Omental fat pad (tissue), 4 donors: ENCODE measurements around the gene SRBD1. TPM values are rescaled to one million over a fixed set of nuclear protein-coding genes. Genes with fewer than 3 reads are reported as not detected.

ENCODE experiments used
- ATAC-seq: fragments of 150-250 bp; one replicate; pipeline ENCODE4 v1.9.1; 2016; ENCODE audit warnings: mild to moderate bottlenecking, moderate library complexity; ENCODE audit not compliant: low FRiP score
- DNase-seq: peaks from one replicate; pipeline ENCODE4 v3.0.0-alpha.2; 2019; ENCODE audit warnings: low spot score
- CTCF ChIP-seq, 3 donors: fragments of 450-650 bp; IDR thresholded peaks; one replicate each; pipeline ENCODE4 v1.5.1; 2016 to 2017; ENCODE audit warnings: antibody characterized with exemption in 3 of 3, mild to moderate bottlenecking in 3 of 3, moderate library complexity in 2 of 3
- total RNA-seq, 4 donors: library from RNA; depleted of rRNA; stranded (reverse); fragments of >200 nt; gene quantifications; one replicate each; pipeline ENCODE4 v1.1.0, GENCODE V29; 2016

The SRBD1 gene
- total RNA-seq = 10 to 100 TPM; 10.3 to 36.4 (median 14.1) TPM

DNA sequence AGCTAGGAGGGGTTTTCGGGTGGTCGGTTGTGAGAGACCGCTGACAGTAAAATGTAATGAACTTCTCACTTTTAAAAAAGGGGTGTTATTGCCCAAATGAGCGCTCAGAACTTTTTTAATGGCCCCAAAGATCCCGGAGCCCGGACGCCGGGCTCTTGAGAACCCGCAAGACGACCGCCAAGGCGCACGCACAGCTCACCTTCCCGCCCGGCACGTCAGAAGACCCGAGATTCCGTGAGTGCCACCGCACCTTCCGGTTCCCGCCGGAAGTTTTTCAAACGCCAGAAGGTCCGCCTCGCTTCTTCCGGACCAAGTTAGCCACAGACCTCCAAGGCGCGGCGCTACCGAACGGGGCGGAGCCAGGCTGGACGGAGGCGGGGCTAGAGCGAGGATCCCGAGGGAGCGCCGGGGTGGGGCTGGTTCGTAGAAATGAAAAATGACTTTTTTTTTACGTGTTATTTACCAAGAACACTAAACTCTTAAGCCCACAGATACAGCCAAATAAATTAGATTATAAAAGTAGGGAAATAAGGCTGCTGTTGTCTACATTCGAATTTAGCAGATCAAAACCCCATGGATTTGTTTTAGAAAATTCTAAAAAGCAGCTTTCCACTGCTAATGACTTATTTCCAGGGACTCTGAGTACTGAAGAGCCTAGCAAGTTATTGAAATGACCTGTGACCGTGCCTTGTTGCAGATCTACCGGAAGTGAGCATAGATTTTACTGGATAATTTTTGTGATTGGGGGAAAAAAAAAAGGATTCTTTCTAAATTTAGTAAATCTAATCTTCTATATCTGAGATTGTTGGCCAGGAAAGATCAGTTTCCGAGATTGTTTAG lies at the start of gene SRBD1:
TSS of gene SRBD1 (minus strand) at position 248 of the 840 bp plus-strand sequence. CDS start 5,826 bp downstream, outside the sequence.
- no peak for TF ChIP-seq CTCF (IDR thresholded peaks at IDR 0.05)
- DNase-seq (peak; percentile 86), ATAC-seq (peak; percentile 97)

DNA sequence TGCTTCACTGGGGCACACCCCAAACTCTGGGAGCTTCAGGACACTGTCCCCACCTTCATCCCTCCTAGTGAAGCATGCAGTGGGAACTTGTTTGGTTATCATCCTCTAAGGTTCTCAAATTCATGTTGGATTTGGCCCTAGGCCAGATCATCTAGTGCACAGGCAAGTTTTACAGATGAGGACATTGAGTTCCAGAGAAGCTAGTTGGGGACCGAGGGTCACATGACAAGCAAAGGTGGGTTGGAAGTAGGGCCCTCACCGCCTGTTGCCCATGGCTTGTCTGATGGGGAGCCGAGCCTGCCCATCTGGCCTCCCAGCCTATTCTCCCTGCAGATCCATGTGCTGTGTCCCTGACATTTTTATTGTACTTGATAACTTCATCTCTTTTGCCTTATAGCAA lies 43.2 kb upstream of the SRBD1 start:
- DNase-seq (no peak), ATAC-seq (no peak)
- TF ChIP-seq CTCF (IDR thresholded peaks at IDR 0.05) = no peak

- no peak for TF ChIP-seq CTCF (IDR thresholded peaks at IDR 0.05)
- ATAC-seq (no peak), DNase-seq (no peak)
Observed at GRCh38 chr2:45653122-45653913, 42.3 kb upstream of the SRBD1 start.

DNA sequence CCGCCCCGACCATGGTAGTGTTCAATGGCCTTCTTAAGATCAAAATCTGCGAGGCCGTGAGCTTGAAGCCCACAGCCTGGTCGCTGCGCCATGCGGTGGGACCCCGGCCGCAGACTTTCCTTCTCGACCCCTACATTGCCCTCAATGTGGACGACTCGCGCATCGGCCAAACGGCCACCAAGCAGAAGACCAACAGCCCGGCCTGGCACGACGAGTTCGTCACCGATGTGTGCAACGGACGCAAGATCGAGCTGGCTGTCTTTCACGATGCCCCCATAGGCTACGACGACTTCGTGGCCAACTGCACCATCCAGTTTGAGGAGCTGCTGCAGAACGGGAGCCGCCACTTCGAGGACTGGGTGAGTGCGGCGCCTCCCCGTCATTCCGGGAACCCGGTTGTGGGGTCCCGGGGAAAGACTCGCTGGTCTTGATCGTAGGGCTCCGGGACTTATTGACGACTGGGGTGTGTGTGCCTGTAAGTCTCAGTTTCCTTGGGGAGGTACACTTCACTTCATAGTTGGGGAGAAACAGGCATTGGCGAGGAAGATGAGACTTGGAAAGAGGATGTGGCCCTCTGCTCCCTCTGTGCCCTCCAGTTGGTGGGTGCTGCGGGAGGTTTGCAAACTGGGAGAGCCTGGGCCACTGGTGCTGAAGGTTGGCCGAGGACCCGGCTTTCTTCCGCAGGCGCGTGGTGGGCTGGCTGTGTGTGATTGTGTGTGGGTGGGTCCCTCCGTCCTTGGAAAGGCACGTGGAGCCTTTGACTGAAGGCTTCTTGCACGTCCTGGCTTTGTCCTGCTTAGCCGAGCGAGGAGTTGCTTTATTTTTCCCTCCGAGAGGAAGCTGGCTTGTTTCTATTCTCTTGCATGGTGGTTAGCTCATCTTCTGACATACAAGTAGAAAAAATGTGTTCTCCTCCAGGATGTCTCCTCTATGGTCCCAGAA lies 41.3 kb upstream of the SRBD1 start:
- ATAC-seq = no peak
- no peak for TF ChIP-seq CTCF (IDR thresholded peaks at IDR 0.05)
- DNase-seq = no peak

- ATAC-seq = peak; percentile 50
- no peak for TF ChIP-seq CTCF (IDR thresholded peaks at IDR 0.05)
- no peak for DNase-seq
Observed at GRCh38 chr2:45651415-45652089, 40.5 kb upstream of the SRBD1 start, which contains the start of gene PRKCE. TSS of gene PRKCE (plus strand) at chr2:45651675.

DNA sequence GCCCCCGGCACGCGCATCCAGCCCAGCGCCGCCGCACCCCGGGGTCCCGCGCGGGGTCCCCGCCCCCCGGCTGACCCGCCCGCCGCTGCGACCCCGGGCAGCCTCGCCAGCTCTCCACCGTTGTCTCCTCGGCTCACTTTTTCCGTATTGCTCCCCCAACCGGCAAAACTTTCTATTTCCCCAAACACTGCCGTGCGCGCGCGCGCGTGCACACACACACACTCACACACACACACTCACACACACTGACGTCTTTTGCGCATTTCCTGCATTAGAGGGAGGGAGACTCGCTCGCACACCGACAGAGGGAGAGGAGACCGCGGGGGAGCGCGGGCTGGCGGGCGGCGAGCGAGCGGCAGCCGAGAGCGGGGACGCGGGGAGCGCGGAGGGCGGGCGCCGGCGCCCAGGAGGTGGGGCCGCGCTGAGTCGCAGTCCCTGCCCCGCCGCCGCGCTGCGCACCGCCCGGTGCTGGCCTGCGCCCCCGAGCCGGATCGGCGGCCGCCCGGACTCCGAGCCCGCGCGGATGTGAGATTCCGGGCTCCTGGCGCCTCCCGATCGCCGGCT lies 39.9 kb upstream of the SRBD1 start:
- DNase-seq = peak; percentile 95
- peak in 1 of 3 donors; percentile 10 for TF ChIP-seq CTCF (IDR thresholded peaks at IDR 0.05)
- ATAC-seq = peak; percentile 90
